ENCODE measurements around the gene WWOX. TPM values are rescaled to one million over a fixed set of nuclear protein-coding genes. Genes with fewer than 3 reads are reported as not detected.

The WWOX gene
- total and polyA plus RNA-seq, 2 of the 8 experiments (the other 6 are each of a cell fraction or from before 2014, with no cell fraction given), result 5.4 to 16.7 TPM

DNA sequence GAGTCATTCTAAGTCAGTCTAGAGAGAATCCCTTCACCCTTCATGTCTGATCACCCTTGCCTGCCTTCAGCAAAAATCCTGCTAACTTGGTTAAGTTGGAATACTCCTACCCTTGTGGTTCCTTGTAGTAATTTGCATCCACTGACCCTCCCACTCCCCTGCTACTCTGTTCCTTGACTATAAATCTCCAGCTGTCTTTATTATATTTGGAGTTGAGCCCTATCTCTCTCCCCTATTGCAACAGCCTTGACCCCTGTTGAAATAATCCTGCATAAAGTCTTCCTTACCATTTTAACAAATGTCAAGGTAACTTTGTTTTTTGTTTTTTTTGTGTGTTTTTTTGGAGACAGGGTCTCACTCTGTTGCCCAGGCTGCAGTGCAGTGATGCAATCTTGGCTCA is 590.1 kb downstream of the WWOX start (continued):
- TF ChIP-seq, protein P1, sequence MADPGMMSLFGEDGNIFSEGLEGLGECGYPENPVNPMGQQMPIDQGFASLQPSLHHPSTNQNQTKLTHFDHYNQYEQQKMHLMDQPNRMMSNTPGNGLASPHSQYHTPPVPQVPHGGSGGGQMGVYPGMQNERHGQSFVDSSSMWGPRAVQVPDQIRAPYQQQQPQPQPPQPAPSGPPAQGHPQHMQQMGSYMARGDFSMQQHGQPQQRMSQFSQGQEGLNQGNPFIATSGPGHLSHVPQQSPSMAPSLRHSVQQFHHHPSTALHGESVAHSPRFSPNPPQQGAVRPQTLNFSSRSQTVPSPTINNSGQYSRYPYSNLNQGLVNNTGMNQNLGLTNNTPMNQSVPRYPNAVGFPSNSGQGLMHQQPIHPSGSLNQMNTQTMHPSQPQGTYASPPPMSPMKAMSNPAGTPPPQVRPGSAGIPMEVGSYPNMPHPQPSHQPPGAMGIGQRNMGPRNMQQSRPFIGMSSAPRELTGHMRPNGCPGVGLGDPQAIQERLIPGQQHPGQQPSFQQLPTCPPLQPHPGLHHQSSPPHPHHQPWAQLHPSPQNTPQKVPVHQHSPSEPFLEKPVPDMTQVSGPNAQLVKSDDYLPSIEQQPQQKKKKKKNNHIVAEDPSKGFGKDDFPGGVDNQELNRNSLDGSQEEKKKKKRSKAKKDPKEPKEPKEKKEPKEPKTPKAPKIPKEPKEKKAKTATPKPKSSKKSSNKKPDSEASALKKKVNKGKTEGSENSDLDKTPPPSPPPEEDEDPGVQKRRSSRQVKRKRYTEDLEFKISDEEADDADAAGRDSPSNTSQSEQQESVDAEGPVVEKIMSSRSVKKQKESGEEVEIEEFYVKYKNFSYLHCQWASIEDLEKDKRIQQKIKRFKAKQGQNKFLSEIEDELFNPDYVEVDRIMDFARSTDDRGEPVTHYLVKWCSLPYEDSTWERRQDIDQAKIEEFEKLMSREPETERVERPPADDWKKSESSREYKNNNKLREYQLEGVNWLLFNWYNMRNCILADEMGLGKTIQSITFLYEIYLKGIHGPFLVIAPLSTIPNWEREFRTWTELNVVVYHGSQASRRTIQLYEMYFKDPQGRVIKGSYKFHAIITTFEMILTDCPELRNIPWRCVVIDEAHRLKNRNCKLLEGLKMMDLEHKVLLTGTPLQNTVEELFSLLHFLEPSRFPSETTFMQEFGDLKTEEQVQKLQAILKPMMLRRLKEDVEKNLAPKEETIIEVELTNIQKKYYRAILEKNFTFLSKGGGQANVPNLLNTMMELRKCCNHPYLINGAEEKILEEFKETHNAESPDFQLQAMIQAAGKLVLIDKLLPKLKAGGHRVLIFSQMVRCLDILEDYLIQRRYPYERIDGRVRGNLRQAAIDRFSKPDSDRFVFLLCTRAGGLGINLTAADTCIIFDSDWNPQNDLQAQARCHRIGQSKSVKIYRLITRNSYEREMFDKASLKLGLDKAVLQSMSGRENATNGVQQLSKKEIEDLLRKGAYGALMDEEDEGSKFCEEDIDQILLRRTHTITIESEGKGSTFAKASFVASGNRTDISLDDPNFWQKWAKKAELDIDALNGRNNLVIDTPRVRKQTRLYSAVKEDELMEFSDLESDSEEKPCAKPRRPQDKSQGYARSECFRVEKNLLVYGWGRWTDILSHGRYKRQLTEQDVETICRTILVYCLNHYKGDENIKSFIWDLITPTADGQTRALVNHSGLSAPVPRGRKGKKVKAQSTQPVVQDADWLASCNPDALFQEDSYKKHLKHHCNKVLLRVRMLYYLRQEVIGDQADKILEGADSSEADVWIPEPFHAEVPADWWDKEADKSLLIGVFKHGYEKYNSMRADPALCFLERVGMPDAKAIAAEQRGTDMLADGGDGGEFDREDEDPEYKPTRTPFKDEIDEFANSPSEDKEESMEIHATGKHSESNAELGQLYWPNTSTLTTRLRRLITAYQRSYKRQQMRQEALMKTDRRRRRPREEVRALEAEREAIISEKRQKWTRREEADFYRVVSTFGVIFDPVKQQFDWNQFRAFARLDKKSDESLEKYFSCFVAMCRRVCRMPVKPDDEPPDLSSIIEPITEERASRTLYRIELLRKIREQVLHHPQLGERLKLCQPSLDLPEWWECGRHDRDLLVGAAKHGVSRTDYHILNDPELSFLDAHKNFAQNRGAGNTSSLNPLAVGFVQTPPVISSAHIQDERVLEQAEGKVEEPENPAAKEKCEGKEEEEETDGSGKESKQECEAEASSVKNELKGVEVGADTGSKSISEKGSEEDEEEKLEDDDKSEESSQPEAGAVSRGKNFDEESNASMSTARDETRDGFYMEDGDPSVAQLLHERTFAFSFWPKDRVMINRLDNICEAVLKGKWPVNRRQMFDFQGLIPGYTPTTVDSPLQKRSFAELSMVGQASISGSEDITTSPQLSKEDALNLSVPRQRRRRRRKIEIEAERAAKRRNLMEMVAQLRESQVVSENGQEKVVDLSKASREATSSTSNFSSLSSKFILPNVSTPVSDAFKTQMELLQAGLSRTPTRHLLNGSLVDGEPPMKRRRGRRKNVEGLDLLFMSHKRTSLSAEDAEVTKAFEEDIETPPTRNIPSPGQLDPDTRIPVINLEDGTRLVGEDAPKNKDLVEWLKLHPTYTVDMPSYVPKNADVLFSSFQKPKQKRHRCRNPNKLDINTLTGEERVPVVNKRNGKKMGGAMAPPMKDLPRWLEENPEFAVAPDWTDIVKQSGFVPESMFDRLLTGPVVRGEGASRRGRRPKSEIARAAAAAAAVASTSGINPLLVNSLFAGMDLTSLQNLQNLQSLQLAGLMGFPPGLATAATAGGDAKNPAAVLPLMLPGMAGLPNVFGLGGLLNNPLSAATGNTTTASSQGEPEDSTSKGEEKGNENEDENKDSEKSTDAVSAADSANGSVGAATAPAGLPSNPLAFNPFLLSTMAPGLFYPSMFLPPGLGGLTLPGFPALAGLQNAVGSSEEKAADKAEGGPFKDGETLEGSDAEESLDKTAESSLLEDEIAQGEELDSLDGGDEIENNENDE (IDR thresholded peaks at IDR 0.05; ENCODE audit: insufficient replicate concordance, low read length), result no peak
- no peak for TF ChIP-seq MAFK (IDR thresholded peaks at IDR 0.05; ENCODE audit: low read depth, low read length)
- TF ChIP-seq RXRA (IDR thresholded peaks at IDR 0.05; ENCODE audit: insufficient read depth, low read depth, low read length), result no peak
- no peak for TF ChIP-seq CREB1 (IDR thresholded peaks at IDR 0.05)
- TF ChIP-seq EP300 (IDR thresholded peaks at IDR 0.05; ENCODE audit: borderline replicate concordance in 1 of 2, low read depth in 2 of 2, low read length in 2 of 2), result no peak
- no peak for TF ChIP-seq SUZ12 (IDR thresholded peaks at IDR 0.05; ENCODE audit: low read length)
- TF ChIP-seq RNF2 (IDR thresholded peaks at IDR 0.05; ENCODE audit: borderline replicate concordance, low read depth, low read length, missing control alignments, poor library complexity, severe bottlenecking), result no peak
- no peak for TF ChIP-seq EGR1 (IDR thresholded peaks at IDR 0.05; ENCODE audit: borderline replicate concordance, low read depth, low read length)
- no peak for TF ChIP-seq JUND (IDR thresholded peaks at IDR 0.05; ENCODE audit: low read length)

Measured in H1 (cell line).